GF-D8 (cell line): Measurements from ENCODE around the gene SNX21.
"Not testable (repeated sequence)": the region's sequence is repeated elsewhere in the genome, so short reads cannot be mapped to it uniquely, and the experiment has no call there.

Source experiments
- DNase-seq: peaks from one replicate; lab custom pipeline; 2025; lab: John Stamatoyannopoulos, UW

The SNX21 gene, protein sequence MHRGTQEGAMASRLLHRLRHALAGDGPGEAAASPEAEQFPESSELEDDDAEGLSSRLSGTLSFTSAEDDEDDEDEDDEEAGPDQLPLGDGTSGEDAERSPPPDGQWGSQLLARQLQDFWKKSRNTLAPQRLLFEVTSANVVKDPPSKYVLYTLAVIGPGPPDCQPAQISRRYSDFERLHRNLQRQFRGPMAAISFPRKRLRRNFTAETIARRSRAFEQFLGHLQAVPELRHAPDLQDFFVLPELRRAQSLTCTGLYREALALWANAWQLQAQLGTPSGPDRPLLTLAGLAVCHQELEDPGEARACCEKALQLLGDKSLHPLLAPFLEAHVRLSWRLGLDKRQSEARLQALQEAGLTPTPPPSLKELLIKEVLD

DNA sequence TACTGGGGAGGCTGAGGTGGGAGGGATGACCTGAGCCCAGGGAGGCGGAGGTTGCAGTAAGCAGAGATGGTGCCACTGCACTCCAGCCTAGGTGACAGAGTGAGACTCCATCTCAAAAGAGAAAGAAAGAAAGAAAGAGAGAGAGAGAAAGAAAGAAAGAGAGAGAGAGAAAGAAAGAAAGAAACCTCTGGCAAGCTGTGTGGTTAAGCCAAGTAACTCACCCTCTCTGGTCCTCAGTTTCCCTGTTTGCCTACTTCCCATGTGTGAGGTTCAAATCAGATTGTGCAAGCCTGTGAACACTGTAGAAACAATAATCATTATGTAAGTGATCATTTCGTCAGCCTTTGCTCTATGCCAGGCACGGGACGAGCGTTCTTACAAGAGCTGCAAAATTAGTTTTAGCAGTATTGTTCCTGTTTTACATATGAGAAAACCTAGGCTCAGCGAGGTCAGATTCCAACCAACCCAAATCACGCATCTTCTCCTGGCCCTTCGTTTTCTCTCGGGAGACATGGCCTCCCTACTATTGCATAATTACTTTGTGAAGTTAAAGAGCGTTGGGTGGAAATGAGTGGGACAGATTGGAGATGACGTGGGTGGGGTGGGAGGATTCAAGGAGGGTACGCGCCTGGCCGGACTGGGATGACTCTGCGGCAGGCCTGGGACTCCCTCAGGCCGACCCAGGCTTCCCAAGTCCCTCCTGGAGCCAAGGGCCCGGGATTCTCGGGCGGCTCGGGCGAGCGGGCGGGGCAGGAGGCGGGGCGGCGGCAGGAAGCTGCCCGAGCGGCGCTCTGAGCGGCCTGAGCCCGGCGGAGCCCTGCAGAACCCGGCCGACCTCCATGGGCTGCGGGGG, at the start of gene SNX21:
Gene SNX21 (plus strand): TSS at position 770 of the 853 bp plus-strand sequence. CDS start 121 bp downstream, outside the sequence.
- DNase-seq, result no peak

DNA sequence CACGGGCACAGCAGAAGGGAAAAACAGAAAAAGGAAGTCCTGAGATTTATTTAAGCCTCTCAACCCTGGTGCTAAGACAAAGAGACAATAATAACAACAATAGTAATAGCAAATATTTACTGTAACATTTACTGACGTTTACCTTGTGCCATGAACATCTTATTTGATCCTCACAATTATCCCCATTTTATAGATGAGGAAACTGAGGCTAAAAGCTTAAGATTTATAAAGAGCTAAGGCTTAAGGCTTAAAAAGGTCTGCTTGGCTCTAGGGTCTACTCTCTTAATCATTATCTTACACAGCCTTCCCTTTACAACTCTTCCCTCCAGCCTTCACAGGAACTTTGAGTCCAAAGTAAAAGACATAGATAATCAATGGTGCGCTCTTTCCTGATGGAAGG, 45.2 kb upstream of the SNX21 start:
- no peak for DNase-seq

DNA sequence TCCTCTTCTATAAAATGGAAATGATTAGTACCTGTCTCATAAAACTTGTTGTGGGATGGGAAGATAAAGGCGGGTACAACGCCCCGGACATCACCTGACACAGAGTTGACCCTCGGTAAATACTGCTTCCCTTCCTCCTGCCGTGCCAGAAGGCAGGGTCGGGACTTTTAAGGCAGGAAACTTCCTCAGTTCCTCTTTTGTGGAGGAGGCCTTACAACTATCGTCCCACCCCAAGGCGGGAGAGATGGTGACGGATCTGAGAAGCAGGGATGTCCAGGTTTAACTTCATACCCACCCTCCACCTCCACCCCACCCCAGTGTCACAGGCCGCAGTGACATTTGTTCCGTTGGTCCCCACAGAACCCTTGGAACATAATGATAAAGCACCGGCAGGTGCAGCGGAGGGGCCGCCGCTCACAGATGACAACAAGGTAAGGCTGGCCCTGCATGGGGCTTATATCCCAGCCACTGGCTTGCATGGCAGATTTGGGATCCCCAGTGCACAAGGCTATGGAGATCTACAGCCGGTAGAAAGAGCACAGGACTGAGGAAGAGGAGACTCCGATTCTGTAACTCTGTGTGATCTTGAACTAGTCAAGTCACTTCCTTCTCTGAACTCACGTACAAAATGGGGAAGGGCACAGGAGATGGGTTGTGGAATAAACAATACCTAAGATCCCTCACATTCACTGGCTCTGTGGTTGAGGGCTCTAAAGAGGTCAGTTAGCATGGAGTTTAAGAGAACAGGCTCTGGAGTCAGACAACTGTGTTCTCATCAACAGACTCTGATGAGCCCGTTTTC, 41.1 kb upstream of the SNX21 start:
- peak; percentile 32 for DNase-seq

DNA sequence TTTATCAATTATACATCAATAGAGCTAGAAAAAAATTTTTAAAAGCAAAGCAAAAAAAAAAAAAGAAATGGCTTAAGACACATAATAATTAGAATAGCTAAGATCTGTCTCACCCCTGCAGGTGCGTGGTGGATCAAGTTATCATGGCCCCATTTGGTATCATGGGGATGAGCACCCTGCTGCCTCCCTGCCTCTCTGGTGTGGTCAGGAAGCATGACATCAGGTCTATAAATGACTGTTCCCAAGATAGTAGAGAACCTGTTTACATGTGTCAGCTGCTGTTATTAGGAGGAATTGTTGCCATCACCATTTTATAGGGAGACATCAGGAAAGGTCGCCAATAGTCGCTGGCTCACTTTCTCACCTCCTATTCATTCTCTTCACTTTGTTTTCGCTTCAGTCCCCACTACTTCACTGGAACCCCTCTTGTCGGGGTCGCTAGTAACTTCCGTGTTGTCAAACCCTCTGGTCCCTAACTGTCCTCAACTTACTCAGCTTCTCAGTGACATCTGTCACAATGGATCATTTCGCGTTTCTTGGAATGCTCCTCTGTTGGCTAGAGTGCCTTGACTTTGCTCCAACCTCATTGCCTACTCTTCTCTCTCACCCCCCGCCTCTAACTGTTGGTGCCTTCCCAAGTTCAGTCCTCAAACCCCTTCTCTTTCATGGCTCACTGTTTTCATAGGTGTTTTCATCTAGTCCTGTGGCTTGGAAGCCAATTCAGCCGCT, 37.1 kb upstream of the SNX21 start:
- no peak for DNase-seq

DNA sequence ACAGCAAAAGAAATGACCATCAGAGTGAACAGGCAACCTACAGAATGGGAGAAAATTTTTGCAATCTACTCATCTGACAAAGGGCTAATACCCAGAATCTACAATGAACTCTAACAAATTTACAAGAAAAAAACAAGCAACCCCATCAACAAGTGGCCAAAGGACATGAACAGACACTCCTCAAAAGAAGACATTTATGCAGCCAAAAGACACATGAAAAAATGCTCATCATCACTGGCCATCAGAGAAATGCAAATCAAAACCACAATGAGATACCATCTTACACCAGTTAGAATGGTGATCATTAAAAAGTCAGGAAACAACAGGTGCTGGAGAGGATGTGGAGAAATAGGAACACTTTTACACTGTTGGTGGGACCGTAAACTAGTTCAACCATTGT, 36.1 kb upstream of the SNX21 start:
- DNase-seq, result not testable (repeated sequence)

DNA sequence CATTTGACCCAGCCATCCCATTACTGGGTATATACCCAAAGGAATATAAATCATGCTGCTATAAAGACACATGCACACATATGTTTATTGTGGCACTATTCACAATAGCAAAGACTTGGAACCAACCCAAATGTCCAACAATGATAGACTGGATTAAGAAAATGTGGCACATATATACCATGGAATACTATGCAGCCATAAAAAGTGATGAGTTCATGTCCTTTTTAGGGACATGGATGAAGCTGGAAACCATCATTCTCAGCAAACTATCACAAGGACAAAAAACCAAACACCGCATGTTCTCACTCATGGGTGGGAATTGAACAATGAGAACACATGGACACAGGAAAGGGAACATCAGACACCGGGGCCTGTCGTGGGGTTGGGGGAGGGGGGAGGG, 35.6 kb upstream of the SNX21 start:
- DNase-seq, result not testable (repeated sequence)

DNA sequence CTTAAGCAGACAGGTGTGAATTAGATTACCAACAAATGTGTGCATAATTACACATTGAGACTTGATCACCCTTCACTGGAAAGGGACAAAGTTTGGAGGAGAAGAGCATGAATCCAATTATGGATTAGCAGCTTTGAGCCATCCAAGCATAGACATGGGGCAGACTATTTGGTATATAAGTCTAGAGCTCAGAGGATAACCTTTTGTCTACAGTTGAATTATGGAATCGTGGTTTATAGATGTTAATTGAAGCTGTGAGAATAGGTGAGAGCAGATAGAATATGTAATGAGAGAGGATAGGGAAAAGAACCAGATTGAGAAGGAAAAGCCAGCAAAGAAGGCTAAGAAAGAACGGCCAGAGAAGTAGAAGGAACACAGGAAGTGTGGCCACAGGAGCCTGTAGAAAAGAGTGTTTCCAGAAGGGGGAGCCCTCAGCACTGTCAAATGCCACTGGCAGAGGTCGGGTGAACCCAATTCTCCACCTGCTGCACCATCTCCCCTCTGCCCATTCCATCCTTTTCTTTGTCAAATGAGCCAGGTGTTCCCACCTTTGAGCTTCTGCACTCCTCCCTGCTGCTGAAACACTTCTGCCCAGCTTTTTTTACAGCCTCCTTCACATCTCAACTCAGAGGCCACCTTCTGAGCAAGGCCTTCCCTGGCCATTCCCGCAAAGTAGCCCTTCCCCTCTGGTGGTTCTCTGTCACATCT, 34.5 kb upstream of the SNX21 start:
- peak; percentile 15 for DNase-seq

DNA sequence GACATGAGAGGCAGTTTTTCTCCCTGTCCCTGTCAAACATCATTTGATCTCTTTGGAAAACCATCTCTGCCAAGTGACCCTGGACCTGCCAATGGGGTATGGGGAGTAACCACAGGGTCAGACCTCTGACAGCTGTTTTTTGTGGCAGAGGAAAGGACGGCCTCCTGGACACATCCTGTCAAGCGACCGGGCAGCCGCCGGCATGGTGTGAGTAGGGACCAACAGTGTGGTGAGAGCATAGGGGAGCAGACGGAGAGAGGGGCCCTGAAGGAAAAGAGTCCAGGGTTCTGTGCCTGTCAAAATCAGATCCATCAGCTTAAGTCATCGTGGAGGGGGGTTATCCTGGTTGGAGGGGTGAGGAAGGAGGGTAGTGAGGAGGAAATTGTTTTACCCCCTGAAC, 31.7 kb upstream of the SNX21 start:
- DNase-seq, result no peak

DNA sequence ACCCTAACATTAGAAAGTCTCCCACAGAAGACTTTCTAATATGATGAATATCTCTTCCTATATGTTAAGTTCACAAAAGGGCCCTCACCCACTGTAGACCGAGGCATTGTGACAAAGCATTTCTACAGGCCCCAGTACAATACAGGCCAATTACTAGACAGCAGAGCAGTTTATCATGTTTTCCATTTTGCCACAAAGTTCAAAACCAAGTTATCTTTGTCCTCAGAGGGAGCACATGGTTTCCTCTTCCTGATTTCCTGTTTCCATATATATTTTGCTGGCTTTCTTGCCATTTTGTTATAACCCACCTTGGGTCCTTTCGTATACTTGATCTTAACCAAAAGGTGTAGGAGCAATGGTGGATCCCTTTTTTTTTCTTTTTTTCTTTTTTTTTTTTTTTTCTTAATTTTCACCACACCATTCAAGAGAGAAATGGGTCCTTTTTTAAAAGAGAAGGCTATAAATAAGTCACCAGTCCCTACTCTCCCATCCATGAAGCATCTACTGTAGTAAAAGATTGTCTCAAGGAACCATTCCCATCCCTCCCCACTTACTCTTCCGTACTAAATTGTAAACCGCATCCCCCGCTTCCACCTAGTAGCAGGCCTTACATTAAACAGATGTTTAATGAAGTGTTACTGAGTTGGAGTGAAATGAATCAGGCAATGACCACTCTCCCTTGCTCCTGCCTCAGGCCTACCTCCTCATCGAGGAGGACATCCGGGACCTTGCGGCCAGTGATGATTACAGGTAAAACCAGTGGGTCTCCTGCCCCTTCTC, 23.2 kb upstream of the SNX21 start:
- DNase-seq, result no peak

DNA sequence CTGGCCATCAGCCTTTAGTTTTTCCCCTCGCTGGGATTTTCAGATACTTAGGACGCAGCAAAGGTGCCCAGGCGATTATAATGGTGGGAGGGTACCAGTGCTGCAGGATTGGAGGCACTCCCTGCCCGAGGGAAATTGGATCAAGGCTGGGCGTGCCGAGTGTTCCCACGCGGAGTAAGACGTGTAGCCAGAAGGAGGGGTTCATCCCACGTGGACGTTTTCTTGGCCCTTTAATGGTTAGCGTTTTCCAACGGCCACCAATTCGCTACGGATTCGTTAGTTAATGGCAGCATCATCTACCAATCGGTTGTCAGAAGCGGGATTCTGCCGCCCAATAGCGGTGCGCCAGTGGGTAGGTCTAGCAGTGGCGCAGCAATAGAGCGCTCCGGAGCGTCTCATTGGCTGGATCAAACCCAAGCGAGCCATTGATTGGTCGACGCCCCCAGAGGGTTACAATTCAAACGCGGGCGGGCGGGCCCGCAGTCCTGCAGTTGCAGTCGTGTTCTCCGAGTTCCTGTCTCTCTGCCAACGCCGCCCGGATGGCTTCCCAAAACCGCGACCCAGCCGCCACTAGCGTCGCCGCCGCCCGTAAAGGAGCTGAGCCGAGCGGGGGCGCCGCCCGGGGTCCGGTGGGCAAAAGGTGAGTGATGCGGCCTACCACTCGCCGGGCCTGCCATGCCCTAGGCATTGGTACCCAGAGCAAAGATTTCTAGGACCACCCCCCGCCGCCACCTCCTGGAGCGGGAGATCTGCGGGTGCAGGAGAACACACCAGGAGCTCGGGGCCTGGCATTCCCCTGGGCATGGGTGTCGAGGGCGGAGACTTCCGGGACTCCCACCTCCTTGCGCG, 21.2 kb upstream of the SNX21 start, which contains the start of gene UBE2C:
Gene UBE2C (plus strand): TSS at position 488 of the 849 bp plus-strand sequence. CDS start 52 bp downstream, at position 540.
- DNase-seq, result peak; percentile 69

DNA sequence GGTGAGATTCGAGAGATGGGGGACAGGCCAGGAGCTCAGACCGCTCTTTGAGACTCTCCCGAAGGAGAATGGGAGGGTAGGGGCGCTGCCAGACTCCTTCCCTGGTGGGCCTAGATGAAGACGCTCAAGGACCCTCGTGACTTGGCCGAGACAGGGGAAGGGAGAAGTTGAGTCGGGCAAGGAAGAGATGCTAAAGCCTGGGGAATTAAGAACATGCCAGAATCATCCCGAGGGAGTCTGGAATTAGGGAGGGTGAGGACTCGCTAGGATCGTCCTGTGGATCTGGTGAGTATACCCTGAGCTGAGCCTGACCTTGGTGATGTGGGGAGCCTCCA, 20.6 kb upstream of the SNX21 start:
- no peak for DNase-seq

DNA sequence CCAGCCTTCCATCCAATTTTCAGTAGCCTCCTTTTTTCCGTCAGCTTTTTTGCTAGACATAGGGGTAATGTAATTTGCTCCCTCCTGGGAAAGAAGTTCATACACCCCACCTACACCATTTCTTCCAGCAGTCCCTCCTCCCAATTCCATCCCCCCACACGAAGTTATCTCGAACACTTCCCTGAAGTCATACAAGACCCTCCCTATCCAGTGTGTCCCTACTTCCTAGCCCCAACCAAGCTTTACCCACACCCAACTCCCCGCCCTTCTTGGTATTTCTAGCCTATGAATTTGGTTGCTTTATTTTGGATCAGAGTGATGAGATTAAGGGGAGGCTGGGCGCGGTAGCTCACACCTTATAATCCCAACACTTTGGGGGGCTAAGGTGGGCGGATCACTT, 20.1 kb upstream of the SNX21 start:
- DNase-seq, result no peak

DNA sequence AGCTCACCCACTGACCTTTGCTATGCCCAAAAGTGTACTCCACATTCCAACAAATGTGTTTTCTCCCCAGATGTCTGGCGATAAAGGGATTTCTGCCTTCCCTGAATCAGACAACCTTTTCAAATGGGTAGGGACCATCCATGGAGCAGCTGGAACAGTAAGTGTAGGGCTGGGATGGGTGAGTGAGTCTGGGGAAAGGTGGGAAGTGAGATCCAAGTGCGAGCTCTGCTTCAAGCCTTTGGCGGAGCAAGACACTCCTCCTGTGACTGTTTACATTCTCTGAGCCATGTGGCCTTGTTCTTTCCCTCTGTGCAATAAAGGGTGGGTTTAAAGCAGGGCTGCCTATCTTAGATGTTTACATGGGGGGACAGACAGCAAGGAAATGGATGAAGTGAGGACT, 19.3 kb upstream of the SNX21 start:
- DNase-seq, result no peak

DNA sequence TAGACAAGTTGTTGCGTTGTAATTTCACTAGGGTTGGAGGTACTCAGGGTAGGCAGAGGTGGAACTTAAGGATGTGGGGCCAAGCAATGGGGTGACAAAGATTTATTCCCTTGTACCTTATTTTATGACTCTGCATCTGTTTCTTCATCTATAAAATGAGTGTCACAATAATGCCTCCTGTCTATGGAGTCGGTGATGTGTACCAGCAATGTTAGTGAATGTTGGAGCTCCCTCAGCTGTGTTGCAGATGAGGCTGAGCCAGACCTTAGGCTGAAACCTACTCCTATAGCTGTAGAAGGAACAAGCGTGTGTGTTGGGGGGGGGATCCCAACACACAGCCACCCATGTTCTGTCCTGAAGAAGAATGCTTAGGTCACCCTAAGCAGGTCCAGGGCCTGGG, 16.6 kb upstream of the SNX21 start:
- no peak for DNase-seq

DNA sequence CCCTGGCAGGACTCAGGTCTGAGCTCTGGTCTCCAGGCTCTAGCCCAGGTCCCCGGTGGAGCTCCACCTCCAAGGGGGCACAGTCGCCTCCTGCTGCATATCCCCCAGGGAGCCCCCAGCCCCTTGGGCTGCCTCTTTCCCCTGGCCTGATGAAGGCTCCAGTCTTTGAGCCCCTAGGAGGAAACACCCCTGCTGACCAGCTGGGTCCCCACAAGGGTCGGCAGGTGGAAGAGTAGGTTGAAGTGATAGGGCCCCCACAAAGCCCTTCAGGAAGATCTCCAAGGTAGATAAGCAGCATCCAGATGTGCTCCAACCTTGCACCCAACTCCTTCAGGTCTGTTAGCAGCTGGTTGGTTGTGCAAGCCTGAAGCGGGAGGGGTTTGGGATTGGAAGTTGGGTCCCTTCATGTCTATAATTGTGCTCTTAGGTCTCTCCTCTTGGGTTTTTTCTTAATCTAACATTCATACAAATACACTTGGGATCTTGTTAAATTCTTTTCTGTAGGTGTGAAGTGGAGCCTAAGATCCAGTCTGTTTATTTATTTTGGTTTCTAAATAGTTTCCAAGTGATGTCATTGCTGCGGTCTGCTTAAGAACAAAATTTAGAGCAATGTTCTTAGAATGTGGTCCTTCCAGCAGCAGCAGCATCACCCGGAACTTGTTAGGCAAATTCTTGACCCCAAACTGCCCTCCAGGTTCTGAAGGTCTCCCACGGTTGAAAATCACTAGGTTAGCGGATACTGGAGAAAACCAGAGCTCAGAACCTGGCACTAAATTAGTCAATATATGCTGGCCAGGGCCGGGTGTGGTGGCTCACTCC, 16.0 kb upstream of the SNX21 start:
- DNase-seq, result no peak

DNA sequence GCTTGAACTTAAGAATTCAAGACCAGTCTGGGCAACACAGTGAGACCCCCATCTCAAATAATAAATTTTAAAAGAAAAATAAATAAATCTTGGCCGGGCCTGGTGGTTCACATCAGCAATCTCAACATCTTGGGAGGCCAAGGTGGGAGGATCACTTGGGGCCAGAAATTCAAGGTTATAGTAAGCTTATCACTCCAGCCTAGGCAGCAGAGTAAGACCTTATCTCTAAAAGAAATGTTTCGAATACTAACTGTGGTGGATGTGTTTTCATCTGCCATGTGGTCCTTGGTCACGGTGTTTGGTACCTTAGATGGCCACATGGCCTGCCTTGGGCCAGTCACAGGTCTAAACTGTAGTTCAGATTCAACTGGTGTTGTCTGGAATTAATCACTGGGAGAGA, 15.4 kb upstream of the SNX21 start:
- no peak for DNase-seq

DNA sequence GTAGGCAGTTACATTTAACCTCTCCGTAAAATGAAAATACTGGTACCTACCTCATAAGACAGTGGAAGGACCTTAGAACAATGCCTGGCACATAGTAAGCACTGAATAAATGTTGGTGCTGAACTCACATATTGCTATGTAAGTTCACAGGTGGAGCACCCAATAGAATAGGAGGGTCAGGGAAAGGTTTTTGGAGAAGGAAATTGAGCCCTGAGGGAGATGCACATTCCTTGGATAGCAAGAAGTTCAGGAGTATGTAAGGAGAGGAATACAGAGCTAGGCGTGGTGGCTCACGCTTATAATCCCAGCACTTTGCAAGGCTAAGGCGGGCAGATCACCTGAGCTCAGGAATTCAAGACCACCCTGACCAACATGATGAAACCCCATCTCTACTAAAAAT, 14.1 kb upstream of the SNX21 start:
- no peak for DNase-seq

DNA sequence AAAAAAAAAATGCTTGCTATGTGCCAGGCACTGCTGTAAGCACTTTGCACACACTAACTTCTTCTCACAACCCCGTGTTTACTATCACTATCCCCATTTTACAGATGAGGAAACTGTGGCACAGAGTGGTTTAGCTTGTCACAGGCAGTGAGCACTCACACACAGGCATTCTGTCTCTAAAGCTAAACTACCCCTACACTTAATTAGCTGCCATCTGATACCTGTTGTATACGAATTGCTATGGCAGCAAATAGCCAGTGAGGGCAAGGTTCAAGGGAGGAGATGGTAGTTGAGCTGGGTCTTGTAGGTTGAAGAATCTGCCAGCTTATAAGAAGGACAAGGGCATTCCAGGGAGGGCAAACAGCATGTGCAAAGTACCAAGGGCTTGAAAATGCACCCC, 11.7 kb upstream of the SNX21 start:
- DNase-seq, result no peak
